CD4-positive, alpha-beta T cell treated with Interleukin-15 for 1 hour (primary cell): ENCODE results near the gene MSX1.
"Not testable (repeated sequence)": the region's sequence is repeated elsewhere in the genome, so short reads cannot be mapped to it uniquely, and the experiment has no call there.

ENCODE experiments used
- DNase-seq: peaks from one replicate; pipeline ENCODE4 v3.0.0-alpha.2; 2020

Gene MSX1

DNA sequence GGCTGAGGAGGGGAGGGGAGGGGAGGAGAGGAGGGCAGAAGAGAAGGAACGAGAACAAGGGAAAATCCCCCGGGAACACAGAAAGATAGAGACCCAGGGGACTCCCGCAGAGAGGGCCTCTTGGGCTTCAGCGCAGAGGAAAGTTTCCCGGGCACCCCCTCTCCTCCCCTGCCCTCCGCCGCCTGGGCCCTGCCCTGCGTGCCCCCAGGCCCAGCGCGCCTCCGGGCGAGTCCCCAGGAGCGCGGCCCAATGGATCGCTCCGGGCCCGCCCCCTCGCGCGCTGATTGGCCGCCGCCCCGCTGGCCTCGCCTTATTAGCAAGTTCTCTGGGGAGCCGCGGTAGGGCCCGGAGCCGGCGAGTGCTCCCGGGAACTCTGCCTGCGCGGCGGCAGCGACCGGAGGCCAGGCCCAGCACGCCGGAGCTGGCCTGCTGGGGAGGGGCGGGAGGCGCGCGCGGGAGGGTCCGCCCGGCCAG lies at the start of gene MSX1:
TSS of gene MSX1 (plus strand) at position 341 of the 474 bp plus-strand sequence. CDS start 235 bp downstream, outside the sequence.
- peak; percentile 31 for DNase-seq

- no peak for DNase-seq
These were observed 49.2 kb upstream of the MSX1 start for GRCh38 chr4:4810092-4810774.

GRCh38 chr4:4810778-4811177 lies 48.7 kb upstream of the MSX1 start:
- no peak for DNase-seq

DNA sequence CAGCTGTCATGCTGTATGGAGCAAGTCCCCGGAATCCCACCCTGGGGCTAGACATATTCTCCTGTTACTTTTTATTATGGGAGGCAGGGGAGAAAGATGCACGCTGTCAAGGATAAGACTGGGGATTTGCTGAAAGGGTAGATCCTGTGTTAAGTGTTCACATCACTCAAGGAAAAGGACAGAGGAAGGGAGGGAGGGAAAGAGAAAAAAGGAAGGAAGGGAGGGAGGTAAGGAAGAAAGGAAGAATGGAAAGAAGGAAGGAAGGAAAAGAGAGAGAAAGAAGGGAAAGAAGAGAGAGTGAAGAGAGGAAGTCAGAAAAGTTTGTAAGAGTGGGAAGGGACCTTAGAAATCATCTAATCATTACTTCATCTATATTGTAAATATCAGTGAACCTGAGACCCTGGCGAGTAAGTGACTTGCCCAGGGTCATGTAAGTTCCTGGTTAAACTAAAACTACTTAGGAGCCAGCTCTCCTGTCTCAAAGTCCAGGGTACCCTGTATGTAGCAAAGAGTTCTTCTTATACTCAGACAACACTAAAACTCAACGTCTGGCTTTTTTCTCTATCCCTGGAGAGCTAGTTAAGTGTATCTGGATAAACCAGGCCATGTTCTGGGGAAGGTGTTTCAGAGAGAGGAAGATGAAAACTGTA lies 47.2 kb upstream of the MSX1 start:
- no peak for DNase-seq

DNA sequence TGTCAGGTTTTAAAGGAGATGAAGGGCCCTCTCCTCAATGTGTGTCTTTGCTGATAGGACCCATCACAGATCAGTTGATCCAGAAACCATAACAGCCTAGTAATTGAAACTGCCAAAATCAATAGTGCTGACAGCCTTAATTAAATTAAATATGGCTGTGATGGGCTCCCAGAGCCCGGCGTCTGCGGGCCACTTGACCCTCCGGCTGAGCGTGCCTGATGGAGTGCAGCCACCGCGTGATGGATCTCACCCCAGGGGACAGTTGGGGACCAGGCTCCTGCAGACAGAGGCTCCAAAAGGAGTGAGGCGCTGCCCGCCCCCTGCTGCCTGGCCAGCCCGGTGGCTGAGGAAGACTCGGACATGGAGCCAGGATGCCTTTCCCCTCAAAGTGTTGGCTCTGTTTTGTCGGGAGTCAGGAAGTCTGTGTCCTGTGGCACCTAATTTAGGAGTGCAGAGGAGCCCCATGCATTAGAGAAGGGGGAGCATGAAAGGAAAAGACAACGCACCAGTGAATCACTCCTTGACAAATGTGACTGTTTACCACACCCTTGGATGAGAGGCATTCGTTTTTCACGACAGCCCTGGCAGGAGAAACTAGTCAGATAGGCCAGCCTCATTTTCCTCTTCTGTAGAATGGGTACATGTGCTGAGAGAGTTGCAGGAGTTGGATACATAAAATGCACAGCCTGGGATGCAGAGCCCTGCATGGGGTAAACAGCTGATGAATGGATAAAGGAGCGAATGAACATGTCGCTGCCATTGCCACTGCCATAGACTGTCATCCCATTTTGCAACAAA lies 40.9 kb upstream of the MSX1 start:
- DNase-seq: no peak

- no peak for DNase-seq
These were observed 40.3 kb upstream of the MSX1 start for GRCh38 chr4:4819213-4819606.

DNA sequence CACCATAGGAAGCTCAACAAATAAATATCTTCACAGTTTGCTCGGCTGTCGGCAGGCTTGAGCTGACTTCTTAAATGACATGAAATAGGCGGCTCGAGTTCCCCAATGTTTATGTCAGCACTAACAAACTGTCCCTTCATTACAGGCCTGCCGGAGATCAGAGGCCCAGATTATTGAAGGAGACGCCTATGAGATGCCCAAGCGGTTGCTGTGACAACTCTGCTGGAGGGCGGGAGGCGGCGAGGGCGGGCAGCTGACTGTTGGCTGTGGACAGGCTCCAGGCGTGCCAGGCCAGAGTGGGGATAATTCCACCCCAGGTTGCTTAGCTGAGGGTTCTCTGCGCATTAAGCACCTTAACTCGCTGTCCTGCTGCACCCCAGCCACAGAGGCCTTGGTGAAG lies 39.2 kb upstream of the MSX1 start:
- no peak for DNase-seq

DNA sequence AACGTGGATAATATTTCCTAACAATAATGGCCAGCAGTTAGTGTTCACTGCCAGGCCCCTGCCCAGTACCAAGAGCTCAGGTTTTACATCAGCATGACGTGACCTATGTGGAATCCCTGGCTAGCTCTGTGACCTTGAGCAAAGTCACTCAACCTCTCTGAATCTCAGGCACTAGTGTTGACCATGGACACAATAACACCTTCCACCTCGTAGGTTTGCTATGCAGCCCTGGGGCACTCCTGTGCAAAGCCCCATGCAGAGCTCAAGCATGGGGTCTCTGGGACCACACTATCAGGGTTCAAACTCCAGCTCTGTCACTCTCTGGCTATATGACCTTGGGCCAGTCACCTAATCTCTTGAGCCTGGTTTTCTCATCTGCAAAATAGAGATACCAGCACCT lies 38.7 kb upstream of the MSX1 start:
- DNase-seq: no peak

DNA sequence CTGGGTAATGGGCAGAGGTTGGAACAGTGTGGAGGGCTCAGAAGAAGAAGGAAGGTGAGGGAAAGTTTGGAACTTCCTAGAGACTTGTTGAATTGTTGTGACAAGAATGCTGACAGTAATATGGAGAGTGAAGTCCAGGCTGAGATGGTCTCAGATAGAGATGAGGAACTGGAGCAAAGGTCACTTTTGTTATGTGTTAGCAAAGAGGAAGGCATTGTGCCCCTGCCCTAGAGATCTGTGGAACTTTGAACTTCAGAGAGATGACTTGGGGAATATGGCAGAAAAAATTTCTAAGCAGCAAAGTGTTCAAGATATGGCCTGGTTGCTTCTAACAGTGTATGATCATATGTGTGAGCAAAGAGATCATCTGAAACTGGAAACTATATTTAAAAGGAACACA lies 37.9 kb upstream of the MSX1 start:
- DNase-seq: no peak

DNA sequence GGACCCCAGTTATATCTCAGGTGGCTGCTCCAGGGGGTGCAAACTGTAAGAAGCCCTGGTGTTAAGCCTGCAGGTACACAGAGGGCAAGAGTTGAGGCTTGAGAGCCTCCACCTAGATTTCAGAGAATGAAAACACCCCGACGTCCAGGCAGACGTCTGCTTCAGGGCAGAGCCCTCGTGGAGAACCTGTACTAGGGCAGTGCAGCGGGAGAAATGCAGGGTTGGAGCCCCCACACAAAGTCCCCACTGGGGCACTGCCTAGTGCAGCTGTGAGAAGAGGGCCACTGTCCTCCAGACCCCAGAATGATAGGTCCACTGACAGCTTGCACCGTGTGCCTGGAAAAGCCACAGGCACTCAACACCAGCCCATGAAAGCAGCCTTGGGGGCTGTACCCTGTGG lies 37.2 kb upstream of the MSX1 start:
- not testable (repeated sequence) for DNase-seq

DNA sequence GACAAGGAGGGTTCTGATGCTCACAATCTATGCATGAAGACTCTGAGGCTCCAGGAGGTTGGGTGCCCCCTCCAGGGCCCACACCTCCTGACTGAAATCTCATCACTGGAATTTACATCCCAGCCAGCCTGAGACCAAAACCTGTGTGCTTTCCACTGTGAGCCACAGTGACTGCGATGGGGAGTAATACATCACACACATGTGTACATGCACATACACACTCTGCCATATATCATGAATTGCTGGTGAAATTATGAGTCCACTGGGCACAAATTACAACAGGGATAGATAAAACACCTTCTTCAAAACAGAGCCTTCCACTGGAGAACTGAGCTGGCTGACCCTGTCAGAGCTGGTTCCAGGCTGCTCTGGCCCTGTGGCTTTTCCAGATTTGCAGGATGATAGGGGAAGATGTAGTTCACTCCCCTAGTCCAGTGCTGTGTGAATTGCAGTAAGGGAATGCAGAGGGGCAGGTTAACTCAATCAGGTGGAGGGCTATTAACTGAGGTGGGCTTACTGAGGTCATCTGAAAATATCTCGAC lies 35.8 kb upstream of the MSX1 start:
- no peak for DNase-seq

- no peak for DNase-seq
These were observed 35.2 kb upstream of the MSX1 start for GRCh38 chr4:4824232-4824631.

- DNase-seq: no peak
These were observed 34.0 kb upstream of the MSX1 start for GRCh38 chr4:4825431-4825830.

GRCh38 chr4:4829837-4830236 lies 29.6 kb upstream of the MSX1 start:
- DNase-seq: no peak

- DNase-seq: no peak
These were observed 28.2 kb upstream of the MSX1 start for GRCh38 chr4:4831266-4831665.

GRCh38 chr4:4831825-4832224 lies 27.6 kb upstream of the MSX1 start:
- no peak for DNase-seq

GRCh38 chr4:4836044-4836443 lies 23.4 kb upstream of the MSX1 start:
- DNase-seq: no peak

GRCh38 chr4:4837316-4837715 lies 22.1 kb upstream of the MSX1 start:
- no peak for DNase-seq

DNA sequence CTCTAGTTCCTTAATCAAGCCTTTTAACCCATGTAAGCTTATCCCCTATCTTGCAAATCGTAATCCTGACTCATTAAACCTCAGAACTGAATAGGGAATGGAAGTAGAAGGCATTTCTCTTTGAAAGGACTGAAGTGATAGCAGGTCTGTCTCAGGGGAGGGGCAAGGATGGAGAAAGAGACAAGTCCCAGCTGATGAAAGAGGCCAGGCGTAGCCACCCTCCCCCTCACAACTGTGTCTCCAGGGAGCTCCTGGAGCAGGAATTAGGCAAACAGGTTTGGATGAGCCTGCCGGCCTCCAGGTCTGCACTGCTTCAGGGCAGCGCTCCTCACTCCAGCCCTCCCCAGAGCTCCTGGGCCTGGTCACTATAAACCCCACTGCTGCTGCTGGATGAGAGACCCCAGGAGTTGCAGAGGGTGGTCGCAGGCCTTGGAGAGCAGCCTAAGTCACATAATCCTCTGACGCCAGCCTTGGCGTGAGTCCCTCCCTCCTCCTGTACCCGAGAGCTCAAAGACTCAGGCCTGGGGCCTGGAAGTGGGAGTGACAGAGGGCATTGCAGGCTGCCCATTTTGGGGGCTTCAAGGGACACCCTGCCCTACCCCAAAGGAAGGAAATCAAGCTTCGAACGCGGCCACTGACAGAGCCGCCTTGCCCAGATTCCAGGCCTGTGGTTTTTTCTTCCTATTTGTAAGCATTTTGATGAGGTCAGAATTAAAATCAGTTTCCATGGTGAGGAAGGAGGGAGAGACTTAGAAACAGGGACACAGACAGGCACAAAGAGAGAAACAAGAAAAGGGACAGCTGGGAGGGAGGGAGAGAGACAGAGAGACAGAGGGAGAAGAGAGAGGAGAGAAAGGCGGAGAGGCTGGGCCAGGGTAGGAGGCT lies 21.2 kb upstream of the MSX1 start:
- no peak for DNase-seq

- DNase-seq: no peak
These were observed 20.3 kb upstream of the MSX1 start for GRCh38 chr4:4838936-4839810.

DNA sequence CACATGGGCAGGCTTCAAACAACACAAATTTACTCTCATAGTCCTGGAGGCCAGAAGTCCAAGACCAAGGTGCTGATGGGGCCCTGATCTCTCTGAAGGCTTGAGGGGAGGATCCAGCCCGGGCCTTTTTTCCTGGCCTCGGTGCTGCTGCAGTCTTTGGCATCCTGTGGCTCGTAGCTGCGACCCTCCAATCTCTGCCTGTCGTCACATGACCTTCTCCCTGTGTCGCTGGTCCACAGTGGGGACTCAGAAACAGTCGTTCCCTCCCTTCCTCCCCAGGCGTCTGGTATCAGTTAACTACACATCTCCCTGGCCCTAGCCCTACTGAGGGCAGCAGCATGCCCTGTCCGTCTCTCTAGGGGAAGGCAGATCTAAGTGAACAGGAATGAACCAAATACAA lies 19.1 kb upstream of the MSX1 start:
- DNase-seq: no peak

- no peak for DNase-seq
These were observed 18.3 kb upstream of the MSX1 start for GRCh38 chr4:4841156-4841555.
